HG03354 (cell line): Measurements from ENCODE around the gene ALDH3B1.

Experiments used
- ATAC-seq: cut with Tn5 transposase; IDR thresholded peaks from one replicate; pipeline ENCODE4 v1.9.1; 2021; ENCODE audit warnings: mild to moderate bottlenecking; ENCODE audit not compliant: unreplicated experiment, poor library complexity, severe bottlenecking

ALDH3B1 gene

DNA sequence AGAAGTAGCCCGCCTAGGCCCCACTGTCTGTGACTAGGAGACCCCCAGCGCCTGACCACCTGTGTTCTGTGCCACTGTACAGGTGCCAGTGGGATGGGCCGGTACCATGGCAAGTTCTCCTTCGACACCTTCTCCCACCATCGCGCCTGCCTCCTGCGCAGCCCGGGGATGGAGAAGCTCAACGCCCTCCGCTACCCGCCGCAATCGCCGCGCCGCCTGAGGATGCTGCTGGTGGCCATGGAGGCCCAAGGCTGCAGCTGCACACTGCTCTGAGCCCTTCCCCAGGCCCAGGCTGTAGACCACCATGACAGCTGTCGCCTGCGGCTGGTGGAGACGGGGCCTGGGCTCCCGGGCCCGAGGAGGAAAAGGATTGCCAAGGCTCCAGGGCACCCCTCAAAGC lies 17.5 kb downstream of the ALDH3B1 start:
- ATAC-seq: no peak

- ATAC-seq: no peak
These were observed 18.8 kb downstream of the ALDH3B1 start for GRCh38 chr11:68028802-68029545.

GRCh38 chr11:68030318-68031143 lies 20.4 kb downstream of the ALDH3B1 start, which contains the start of gene NDUFS8:
TSS of gene NDUFS8 (plus strand) at chr11:68030681. CDS start at chr11:68032152, 1,471 bp downstream.
- peak; percentile 95 for ATAC-seq

- ATAC-seq: no peak
These were observed 21.0 kb downstream of the ALDH3B1 start for GRCh38 chr11:68031144-68031464.

DNA sequence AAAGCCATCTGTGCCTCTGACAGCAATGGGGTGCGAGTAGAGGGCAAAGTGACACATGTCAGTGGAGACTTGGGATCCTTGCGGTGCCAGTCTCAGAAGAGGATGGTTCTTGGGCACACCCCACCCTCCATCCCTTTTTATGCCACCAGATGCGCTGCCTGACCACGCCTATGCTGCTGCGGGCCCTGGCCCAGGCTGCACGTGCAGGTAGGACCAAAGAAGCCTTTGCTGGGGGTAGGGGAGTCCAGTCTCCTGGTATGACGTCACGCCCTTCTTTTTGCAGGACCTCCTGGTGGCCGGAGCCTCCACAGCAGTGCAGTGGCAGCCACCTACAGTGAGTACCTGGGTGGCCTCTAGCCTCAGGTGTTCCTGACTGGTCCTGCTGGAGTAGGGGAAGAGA lies 21.9 kb downstream of the ALDH3B1 start:
- no peak for ATAC-seq

DNA sequence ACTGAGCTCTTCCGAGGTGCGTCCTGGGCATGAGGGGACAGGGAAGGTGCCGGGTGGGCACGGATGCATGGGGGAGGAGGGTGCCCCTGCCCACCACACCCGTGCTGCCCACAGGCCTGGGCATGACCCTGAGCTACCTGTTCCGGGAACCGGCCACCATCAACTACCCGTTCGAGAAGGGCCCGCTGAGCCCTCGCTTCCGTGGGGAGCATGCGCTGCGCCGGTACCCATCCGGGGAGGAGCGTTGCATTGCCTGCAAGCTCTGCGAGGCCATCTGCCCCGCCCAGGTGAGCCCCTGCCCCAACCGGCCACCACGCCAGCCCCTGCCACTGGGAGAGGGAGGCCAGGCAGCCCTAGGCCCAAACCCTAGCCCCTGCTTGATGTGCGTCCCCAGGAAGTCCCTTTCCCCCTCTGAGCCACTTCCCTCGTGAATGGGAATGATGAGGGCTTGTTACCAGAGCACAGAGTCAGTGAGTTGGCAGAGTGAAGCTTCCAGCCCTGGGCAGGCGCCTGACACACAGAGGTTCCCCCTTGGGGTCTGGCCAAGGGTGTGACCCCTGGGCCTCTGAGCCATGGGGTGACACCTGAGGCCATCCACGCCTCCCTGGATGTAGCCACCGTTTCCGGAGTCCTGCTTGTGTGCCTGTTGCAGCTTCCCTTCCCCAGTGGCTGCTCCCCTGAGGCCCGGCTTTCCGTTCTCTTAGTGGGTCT lies 23.0 kb downstream of the ALDH3B1 start:
- ATAC-seq: no peak

DNA sequence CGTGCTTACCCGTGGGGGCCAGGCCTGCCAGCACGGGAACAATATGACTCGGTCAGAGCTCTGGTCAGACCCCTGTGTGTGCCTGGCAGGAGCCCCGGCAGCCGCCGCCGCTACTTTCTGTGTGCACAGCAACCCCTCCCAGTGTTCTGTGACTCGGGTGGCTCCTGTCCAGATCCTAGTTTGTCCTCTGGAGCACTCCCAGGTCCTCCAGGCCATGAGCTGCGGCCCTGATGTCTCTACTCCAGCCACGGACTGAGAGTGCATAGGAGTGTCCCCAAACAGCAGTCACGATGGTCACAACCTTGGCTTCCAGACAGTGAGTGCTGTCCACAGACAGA lies 23.6 kb downstream of the ALDH3B1 start:
- ATAC-seq: no peak

DNA sequence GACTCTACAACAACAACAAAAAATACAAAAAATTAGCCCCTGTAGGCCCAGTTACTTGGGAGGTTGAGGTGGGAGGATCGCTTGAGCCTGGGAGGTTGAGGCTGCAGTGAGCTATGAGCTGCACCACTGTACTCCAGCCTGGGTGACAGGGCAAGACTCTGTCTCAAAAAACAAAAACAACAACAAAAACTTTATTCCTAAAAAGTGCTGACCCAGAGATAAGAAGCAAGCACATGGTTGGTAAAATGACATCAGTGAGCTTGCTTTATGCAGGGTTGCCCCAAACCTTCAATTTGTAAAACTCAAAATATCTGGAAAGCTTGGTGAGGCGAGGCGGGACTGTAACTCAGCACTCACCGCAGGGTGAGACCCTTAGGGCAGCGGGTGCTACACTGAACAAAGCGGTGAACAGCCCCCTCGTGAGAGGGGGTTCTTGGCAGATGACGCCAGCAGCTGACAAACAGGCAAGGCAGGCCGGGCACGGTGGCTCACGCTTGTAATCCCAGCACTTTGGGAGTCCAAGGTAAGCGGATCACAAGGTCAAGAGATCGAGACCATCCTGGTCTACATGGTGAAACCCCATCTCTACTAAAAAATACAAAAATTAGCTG lies 25.2 kb downstream of the ALDH3B1 start:
- ATAC-seq: no peak

DNA sequence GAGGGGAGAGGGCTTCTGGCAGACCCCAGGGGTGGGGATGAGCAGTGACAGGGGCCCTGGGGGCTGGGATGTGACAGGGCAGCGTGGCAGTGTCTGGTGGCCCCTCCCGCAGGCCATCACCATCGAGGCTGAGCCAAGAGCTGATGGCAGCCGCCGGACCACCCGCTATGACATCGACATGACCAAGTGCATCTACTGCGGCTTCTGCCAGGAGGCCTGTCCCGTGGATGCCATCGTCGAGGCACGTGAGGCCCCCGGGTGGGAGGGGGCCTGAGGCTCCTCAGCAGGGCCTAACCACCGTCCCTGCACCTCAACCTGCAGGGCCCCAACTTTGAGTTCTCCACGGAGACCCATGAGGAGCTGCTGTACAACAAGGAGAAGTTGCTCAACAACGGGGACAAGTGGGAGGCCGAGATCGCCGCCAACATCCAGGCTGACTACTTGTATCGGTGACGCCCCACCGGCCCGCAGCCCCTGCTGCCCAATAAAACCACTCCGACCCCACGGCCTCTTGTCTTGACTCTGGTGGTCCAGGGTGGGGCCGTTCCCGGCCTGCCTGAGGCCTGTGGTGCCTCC lies 26.1 kb downstream of the ALDH3B1 start:
- no peak for ATAC-seq

DNA sequence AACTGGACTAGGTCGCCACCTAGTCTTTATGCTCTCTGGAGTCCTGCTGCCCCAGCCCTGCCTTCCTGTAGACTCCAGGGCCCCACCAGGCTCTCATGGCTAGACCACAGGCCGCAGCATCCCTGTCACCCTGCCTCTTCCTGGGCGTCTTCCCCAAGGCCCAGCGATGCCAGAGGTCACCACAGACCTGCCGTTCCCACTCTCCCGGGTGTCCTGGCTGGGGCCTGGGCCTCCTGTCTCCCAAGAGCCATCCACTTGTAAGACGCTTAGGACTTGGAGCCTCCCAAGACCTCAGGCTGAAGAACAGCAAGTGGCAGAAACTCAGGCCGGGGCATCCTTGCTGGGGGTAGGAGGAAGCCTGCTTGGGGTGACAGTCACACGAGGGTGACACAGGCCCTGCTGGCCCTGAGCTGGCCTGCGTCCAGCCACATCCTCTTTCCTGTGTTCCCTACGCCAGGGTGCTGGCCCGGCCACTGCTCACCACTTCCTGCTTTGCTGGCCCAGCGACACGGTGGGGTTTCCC lies 26.7 kb downstream of the ALDH3B1 start:
- ATAC-seq: no peak

DNA sequence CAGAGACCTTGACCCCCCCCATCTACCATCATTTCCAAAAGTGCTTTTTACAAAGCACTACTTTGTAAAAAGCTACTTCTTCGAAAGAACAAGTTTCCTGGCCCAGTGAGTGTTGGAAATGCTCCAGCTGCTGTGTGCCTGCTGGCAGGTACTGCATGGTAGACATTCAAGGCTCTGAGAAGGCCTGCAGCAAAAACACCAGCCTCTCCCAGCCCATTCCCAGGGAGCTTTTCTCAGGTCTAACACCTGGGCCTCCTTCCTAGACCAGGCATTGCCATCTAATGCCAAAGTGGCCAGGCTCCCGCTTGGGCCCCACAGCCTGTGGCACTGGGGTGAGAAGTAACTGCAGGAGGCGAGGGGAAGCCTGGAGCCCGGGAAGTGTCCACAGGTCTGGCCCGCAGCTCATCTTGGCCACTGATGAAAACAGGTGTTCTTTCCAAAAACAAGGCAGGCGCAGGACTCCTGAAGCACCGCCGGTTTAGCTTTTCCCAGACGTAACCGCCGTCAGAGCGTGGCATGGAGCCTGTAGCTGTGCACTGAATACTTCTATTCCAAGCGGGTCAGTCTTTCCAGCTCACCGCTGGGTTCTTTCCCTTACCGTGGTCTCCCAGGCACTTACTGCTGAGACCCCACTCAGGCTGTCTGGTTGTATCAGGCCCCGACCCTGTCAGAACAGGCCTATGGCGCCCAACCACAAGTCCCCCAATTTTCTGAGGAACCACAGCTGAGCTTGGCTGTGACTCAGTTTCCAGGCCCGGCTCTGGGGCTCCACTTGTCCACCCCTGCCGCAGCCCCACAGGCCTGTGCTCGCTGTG lies 27.5 kb downstream of the ALDH3B1 start:
- no peak for ATAC-seq

DNA sequence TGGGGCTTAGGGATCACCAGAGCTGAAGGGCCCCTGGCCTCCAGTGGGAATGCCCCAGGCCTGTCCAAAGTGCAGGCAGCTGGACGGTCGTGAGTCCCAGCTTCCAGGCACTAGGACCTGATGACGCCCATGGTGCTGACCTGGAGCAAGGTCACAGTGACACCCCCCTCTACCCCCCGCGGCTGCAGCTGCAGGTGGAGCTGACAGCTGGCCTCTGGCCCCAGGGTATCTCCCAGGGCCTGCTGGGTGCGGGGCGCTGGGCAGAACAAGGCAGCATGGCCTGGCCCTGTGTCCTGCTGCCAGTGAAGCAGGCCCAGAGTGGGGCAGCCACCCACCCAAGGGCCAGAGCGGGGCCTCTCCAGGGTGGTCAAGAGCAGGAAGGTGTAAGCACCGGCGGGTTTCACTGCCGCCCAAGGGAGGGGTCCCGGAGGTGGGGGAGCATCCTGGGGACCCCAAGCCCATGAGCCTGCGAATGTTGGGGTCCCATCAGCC lies 28.1 kb downstream of the ALDH3B1 start:
- ATAC-seq: no peak

- ATAC-seq: no peak
These were observed 28.8 kb downstream of the ALDH3B1 start, which contains the start of gene TCIRG1 for GRCh38 chr11:68038718-68039525. TSS of gene TCIRG1 (plus strand) at chr11:68039025. CDS start at chr11:68041272, 2,247 bp downstream.

DNA sequence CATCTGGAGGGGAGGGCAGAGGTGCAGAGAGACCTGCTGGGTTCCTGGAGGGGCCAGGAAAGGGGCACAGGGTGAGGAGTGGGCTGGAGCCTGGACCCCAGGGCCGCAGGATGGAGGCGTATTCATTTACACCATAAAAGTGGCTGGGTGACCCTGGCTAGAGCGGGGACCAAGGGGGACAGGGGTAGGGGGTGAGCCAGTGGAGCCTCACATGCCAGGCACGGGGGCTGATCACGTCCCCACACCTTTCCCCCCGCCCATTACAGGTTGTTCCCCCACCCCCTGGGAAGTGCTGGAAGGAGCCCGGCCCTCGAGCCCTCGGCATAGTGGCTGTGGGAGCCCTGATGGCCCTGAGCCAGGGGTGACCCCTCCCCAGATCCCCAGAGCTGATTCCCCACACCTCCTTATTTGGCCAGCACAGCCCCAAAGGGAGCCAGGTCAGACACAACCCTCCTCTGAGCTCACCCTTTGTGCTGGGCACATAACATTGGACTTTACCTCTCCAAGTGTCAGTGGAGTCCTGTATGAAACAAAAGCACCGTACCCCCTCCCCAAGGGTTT lies 29.5 kb downstream of the ALDH3B1 start:
- ATAC-seq: no peak

DNA sequence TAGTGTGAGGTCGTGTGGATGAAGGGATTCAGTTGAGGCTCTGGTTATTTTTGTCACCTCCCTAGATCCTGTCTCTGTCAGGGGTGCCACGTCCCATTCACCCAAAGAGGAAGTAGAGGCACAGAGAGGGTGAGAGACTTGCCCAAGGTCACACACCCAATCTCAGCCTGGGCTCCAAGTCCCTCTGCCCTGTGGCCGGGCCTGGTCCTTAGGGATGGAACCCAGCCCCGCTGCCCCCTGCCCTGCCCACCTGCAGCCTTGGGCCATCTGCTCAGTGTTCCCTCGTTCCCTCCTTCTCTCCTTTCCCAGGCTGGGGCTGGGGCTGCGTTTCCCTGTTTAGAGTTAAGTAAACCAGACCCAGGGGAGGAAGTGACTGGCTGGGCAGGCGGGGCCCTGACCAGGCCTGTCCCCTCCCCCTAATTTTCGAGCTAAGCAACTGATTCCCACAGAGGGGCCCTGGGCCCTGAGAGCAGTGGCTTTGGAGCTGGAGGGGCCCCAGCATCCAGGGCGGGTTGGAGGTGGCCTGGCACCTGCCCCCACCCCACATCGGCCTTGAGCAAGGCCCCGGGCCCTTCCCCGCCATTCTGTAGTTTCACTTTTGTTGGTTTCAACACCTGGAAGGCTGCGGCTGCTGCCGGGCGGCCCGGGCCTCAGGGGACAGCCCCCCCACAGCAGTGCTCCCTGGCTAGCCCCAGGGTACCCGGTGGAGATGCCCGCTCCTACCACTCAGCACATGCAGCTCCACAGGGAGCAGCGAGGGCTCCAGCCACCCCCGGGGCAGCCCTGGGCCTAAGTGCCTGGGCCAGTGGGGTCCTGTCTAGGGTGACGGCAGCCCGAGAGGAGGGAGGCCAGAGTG lies 30.2 kb downstream of the ALDH3B1 start:
- peak; percentile 63 for ATAC-seq

DNA sequence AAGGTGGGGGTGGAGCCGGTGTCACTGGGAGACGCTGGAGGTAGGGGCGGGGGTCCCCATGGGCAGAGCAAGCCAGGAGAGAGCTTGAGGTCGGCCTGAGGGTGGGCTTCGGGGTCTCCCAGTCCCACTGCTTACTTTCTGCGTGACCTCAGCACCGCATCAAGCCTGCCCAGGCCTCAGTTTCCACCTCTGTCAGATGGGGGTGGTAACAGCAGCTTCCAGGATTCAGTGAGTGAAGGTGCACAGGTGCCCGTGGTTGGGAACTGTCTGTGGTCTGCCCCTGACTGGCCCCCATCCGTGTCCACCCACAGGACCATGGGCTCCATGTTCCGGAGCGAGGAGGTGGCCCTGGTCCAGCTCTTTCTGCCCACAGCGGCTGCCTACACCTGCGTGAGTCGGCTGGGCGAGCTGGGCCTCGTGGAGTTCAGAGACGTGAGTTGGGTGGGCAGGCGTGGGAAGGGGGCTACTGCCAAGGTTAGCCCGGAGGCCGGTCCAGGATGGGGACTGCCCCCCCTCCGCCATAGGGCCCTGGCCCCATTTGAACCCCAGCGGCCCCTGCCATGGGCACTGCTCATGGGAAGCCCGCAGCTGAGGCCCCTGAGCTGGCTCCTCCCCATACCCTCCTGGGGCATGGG lies 30.9 kb downstream of the ALDH3B1 start:
- no peak for ATAC-seq
